B cell (primary cell): ENCODE data around the gene SANBR. TPM values are rescaled to one million over a fixed set of nuclear protein-coding genes. Genes with fewer than 3 reads are reported as not detected.

Experiments used
- ATAC-seq: fragments of 200-7000 bp; cut with Tn5 transposase; one replicate; pipeline ENCODE4 v1.10.0; 2021; ENCODE audit warnings: low read depth, mild to moderate bottlenecking, moderate number of reproducible peaks, moderate library complexity
- CTCF ChIA-PET: fragments of 350-600 bp; sonication (Branson Sonifier 250); formaldehyde crosslinking; loops from one replicate; lab custom pipeline; 2021; ENCODE audit warnings: antibody characterized with exemption, inconsistent platforms; lab: Charles Lee
- POLR2A ChIA-PET: fragments of 350-600 bp; sonication (Branson Sonifier 250); formaldehyde crosslinking; loops from one replicate; lab custom pipeline; 2021; ENCODE audit warnings: antibody characterized with exemption; lab: Charles Lee
- DNase-seq: peaks from one replicate; pipeline ENCODE4 v3.0.0; 2013
- H2AFZ ChIP-seq: 2 replicates; pipeline ENCODE4 v1.6.1; 2012; ENCODE audit warnings: mild to moderate bottlenecking, low read depth, low read length; ENCODE audit not compliant: insufficient read depth, poor library complexity, severe bottlenecking
- H3K27ac ChIP-seq, 2 donors: 1 replicate in 1 of 2; 2 replicates in 1 of 2; pipeline ENCODE4 v1.5.1; 2012 to 2013; ENCODE audit warnings: low read length in 2 of 2, mild to moderate bottlenecking in 2 of 2, moderate library complexity in 1 of 2
- H3K27me3 ChIP-seq, 4 experiments: fragments of 200-600 bp in 1 of 4; sonication (generic) in 1 of 4; replicated peaks in 1 of 4; 1 replicate in 2 of 4; 2 replicates in 2 of 4; pipeline versions ENCODE4 v1.6.1 to v1.7.0; 2013 to 2016; ENCODE audit warnings: low read length in 3 of 4, mild to moderate bottlenecking in 2 of 4, mixed read lengths in 1 of 4, moderate library complexity in 1 of 4; ENCODE audit not compliant: insufficient read depth in 4 of 4, control insufficient read depth in 3 of 4; ENCODE audit errors: control extremely low read depth in 1 of 4
- H3K36me3 ChIP-seq, 2 experiments: replicated peaks in 1 of 2; 1 replicate in 1 of 2; 2 replicates in 1 of 2; pipeline versions ENCODE4 v1.6.1 to v1.7.1; 2013; ENCODE audit warnings: low read length in 1 of 2; ENCODE audit not compliant: insufficient read depth in 2 of 2, control insufficient read depth in 1 of 2; ENCODE audit errors: control extremely low read depth in 1 of 2, extremely low read depth in 1 of 2
- H3K4me1 ChIP-seq, 2 donors: fragments of 200-600 bp in 1 of 2; sonication (generic) in 1 of 2; 1 replicate in 1 of 2; 2 replicates in 1 of 2; pipeline versions ENCODE4 v1.5.1 to v1.6.1; 2013 to 2017; ENCODE audit warnings: low read length in 2 of 2; ENCODE audit not compliant: control insufficient read depth in 2 of 2, insufficient read depth in 2 of 2
- H3K4me2 ChIP-seq: replicated peaks from 2 replicates; pipeline ENCODE3; 2012; ENCODE audit warnings: mild to moderate bottlenecking, low read depth, low read length; ENCODE audit not compliant: poor library complexity, severe bottlenecking
- H3K4me3 ChIP-seq, 5 experiments: fragments of 200-600 bp in 1 of 5; sonication (generic) in 1 of 5; 1 replicate in 3 of 5; 2 replicates in 2 of 5; pipeline versions ENCODE4 v1.5.1 to v1.7.0; 2011 to 2016; ENCODE audit warnings: low read length in 4 of 5, mild to moderate bottlenecking in 4 of 5, low read depth in 2 of 5, control low read depth in 1 of 5, moderate library complexity in 1 of 5; ENCODE audit not compliant: insufficient read depth in 1 of 5; ENCODE audit errors: control extremely low read depth in 1 of 5, extremely low read depth in 1 of 5
- H3K79me2 ChIP-seq: fragments of 200-600 bp; sonication (generic); one replicate; pipeline ENCODE4 v1.6.0; 2016; ENCODE audit warnings: low read length; ENCODE audit not compliant: control insufficient read depth, insufficient read depth
- H3K9ac ChIP-seq: fragments of 200-600 bp; sonication (generic); 2 replicates; pipeline ENCODE4 v1.6.1; 2017; ENCODE audit warnings: mild to moderate bottlenecking, low read length, moderate library complexity
- H3K9me3 ChIP-seq, 3 donors: one replicate each; pipeline versions ENCODE4 v1.6.1 to v1.7.1; 2013; ENCODE audit warnings: low read length in 2 of 3; ENCODE audit not compliant: control insufficient read depth in 2 of 3, insufficient read depth in 1 of 3; ENCODE audit errors: control extremely low read depth in 1 of 3
- H4K20me1 ChIP-seq: 2 replicates; pipeline ENCODE4 v1.6.0; 2012; ENCODE audit warnings: mild to moderate bottlenecking, low read length; ENCODE audit not compliant: insufficient read depth, control insufficient read depth, poor library complexity, severe bottlenecking
- H3K27ac Mint-ChIP-seq: one replicate; pipeline ENCODE4 v1.8.0; 2021; ENCODE audit warnings: mixed read lengths
- H3K27me3 Mint-ChIP-seq: one replicate; pipeline ENCODE4 v1.8.0; 2021; ENCODE audit warnings: mixed read lengths
- H3K4me1 Mint-ChIP-seq: one replicate; pipeline ENCODE4 v1.8.0; 2021; ENCODE audit warnings: mixed read lengths
- H3K4me3 Mint-ChIP-seq: one replicate; pipeline ENCODE4 v1.8.0; 2021; ENCODE audit warnings: mixed read lengths
- H3K9me3 Mint-ChIP-seq: one replicate; pipeline ENCODE4 v1.8.0; 2022; ENCODE audit warnings: mixed read lengths; ENCODE audit not compliant: insufficient read depth
- CTCF ChIP-seq: fragments of 200-600 bp; IDR thresholded peaks from one replicate; pipeline ENCODE4 v1.8.0; 2022; ENCODE audit warnings: antibody characterized with exemption, mild to moderate bottlenecking
- EZH2 ChIP-seq: IDR thresholded peaks from 2 replicates; pipeline ENCODE4 v1.6.1; 2012; ENCODE audit warnings: borderline replicate concordance, low read depth, mild to moderate bottlenecking, moderate library complexity, low read length; ENCODE audit not compliant: insufficient read depth, poor library complexity, severe bottlenecking
- WGBS: methylation state at CpG from one replicate; pipeline ENCODE4 v1.1.5; 2013; ENCODE audit warnings: missing lambda C conversion rate; ENCODE audit not compliant: insufficient coverage; 5-methylcytosine and 5-hydroxymethylcytosine counted together
- intact Hi-C: fragments of 100-400 bp; cut with micrococcal nuclease; formaldehyde crosslinking; loops from one replicate; pipeline ENCODE4 v1.10.0; 2022
- polyA plus RNA-seq: library from polyadenylated mRNA; depleted of rRNA; stranded (reverse); fragments of >200 nt; gene quantifications from 2 replicates; pipeline ENCODE4 v1.2.3, GENCODE V29; 2012
- total RNA-seq, 2 donors: library from RNA; stranded (reverse); fragments of 120-200 nt in 1 of 2; gene quantifications; 1 replicate in 1 of 2; 2 replicates in 1 of 2; pipeline versions ENCODE4 v1.2.3 to v1.2.4, GENCODE V29; 2013 to 2022

The SANBR gene
- total and polyA plus RNA-seq, 2 donors (not counting 1 experiment from before 2014, with no cell fraction given) = 2.5 to 6.6 TPM

DNA sequence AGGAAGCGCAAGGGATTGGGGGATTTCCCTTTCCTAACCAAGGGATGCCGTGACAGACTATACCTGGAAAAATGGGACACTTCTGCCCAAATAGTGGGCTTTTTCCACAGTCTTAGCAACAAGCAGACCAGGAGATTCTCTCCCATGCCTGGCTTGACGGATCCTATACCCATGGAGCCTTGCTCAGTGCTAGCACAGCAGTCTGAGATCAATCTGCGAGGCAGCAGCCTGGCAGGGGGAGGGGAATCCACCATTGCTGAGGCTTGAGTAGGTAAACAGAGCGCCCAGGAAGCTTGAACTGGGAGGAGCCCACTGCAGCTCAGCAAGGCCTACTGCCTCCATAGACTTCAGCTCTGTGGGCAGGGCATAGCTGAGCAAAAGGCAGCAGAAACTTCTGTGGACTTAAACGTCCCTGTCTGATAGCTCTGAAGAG lies 44.4 kb upstream of the SANBR start:
- no peak overlapping the region for H3K4me2 ChIP-seq
- H3K27me3 ChIP-seq = no peaks in the 10 kb centered on the region
- peaks cover 95% of the 10 kb centered on the region for H3K79me2 ChIP-seq
- H3K9ac ChIP-seq = no peak overlapping the region
- POLR2A ChIA-PET = no interaction called here
- H3K36me3 ChIP-seq = peaks cover 1 to 9% of the 10 kb centered on the region in 2 experiments
- H3K27ac Mint-ChIP-seq = no peak overlapping the region
- TF ChIP-seq EZH2 (no peak), CTCF (no peak)
- no peak overlapping the region for H3K4me3 ChIP-seq
- no peak overlapping the region for H3K27ac ChIP-seq
- DNase-seq (no peak), ATAC-seq (no peak)
- no peaks in the 10 kb centered on the region for H3K27me3 Mint-ChIP-seq
- H2AFZ ChIP-seq = no peak overlapping the region
- 100% methylated on average over 6 of the region's 6 CpGs for WGBS
- H3K4me1 ChIP-seq = peaks cover 5 to 16% of the 10 kb centered on the region in 2 donors
- H3K4me3 Mint-ChIP-seq = no peak overlapping the region
- CTCF ChIA-PET = no interaction called here
- no peaks in the 10 kb centered on the region for H3K9me3 Mint-ChIP-seq
- intact Hi-C loops = no loop called here
- no peaks in the 10 kb centered on the region for H3K9me3 ChIP-seq
- peaks cover 45% of the 10 kb centered on the region for H3K4me1 Mint-ChIP-seq
- peaks cover 31% of the 10 kb centered on the region for H4K20me1 ChIP-seq

DNA sequence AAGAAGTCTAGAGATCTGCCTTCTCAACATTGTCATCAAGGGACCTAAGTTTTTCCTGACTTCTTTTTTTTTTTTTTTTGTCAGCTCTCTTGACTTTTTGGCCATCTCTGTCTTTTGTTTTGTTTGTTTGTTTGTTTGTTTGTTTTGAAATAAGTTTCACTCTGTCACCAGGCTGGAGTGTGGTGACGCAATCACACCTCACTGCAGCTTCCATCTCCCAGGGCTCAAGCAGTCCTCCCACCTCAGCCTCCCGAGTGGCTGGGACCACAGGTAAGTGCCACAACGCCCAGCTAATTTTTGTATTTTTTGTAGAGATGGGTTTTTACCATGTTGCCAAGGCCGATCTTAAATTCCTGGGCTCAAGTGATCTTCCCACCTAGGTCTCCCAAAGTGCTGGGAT lies 42.0 kb upstream of the SANBR start:
- H3K27me3 ChIP-seq = no peaks in the 10 kb centered on the region
- no peak overlapping the region for H3K9ac ChIP-seq
- TF ChIP-seq CTCF (no peak), EZH2 (no peak)
- no peak overlapping the region for H2AFZ ChIP-seq
- CTCF ChIA-PET = no interaction called here
- POLR2A ChIA-PET = no interaction called here
- peaks cover 93% of the 10 kb centered on the region for H3K79me2 ChIP-seq
- H3K36me3 ChIP-seq = peaks cover 1 to 9% of the 10 kb centered on the region in 2 experiments
- Mint-ChIP-seq H3K4me3 (no peak overlapping the region), H3K4me1 (peaks cover 29% of the 10 kb centered on the region), H3K27me3 (no peaks in the 10 kb centered on the region), H3K27ac (no peak overlapping the region), H3K9me3 (no peaks in the 10 kb centered on the region)
- H4K20me1 ChIP-seq = peaks cover 52% of the 10 kb centered on the region
- no peaks in the 10 kb centered on the region for H3K9me3 ChIP-seq
- no peak overlapping the region for H3K4me3 ChIP-seq
- peaks cover 0 to 7% of the 10 kb centered on the region in 2 donors for H3K4me1 ChIP-seq
- DNase-seq (no peak), ATAC-seq (no peak)
- H3K4me2 ChIP-seq = no peak overlapping the region
- WGBS = 100% methylated on average over 1 of the region's 4 CpGs
- intact Hi-C loops = no loop called here
- no peak overlapping the region for H3K27ac ChIP-seq
